Stimulated activated naive CD8-positive, alpha-beta T cell treated with anti-CD3 and anti-CD28 coated beads, Interleukin-15, Interleukin-2, amounts not matched to agents 100 ng/mL and 50 ng/mL, for 24 hours (primary cell): ENCODE results near the gene SNAP23.

Source experiments
- H3K27ac Mint-ChIP-seq: one replicate; pipeline ENCODE4 v1.8.0; 2021; ENCODE audit warnings: mild to moderate bottlenecking, mixed read lengths
- H3K27me3 Mint-ChIP-seq: one replicate; pipeline ENCODE4 v1.8.0; 2021; ENCODE audit warnings: mixed read lengths
- H3K36me3 Mint-ChIP-seq: one replicate; pipeline ENCODE4 v1.8.0; 2021; ENCODE audit warnings: low read depth, mixed read lengths
- H3K4me1 Mint-ChIP-seq: one replicate; pipeline ENCODE4 v1.8.0; 2021; ENCODE audit warnings: low read depth, mixed read lengths
- H3K4me3 Mint-ChIP-seq: one replicate; pipeline ENCODE4 v1.8.0; 2021; ENCODE audit warnings: mild to moderate bottlenecking, mixed read lengths
- H3K9me3 Mint-ChIP-seq: one replicate; pipeline ENCODE4 v1.8.0; 2021; ENCODE audit warnings: mixed read lengths

The SNAP23 gene

GRCh38 chr15:42495361-42496212 lies at the start of gene SNAP23:
Gene SNAP23, plus strand, starts transcription at chr15:42495634. Its CDS starts 16,213 bp downstream, at chr15:42511847.
- no peaks in the 10 kb centered on the region for H3K36me3 Mint-ChIP-seq
- H3K27ac Mint-ChIP-seq, result peak within 1 kb of the TSS; percentile 94
- H3K4me3 Mint-ChIP-seq, result peak within 1 kb of the TSS; percentile 99
- H3K4me1 Mint-ChIP-seq, result peaks cover 78% of the 10 kb centered on the region
- H3K27me3 Mint-ChIP-seq, result no peaks in the 10 kb centered on the region
- no peaks in the 10 kb centered on the region for H3K9me3 Mint-ChIP-seq

DNA sequence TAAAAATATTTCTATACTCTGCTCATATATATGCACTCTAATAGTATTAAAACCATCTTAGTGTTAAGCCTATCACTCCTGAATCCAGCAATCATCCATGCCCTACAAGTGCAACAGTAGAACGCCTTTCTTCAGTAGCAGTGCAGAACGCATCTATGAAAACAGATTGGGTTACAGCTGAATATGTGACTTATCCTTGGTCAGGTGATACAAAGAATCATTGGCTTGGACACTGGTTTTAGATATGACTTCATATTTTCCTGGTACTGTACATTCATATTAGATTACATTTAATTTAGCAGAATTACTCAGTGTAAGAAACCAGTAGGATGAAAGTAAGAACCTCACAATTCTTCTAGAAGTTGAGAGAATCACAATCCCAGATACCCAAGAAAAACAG lies 47.8 kb upstream of the SNAP23 start:
- Mint-ChIP-seq H3K4me3 (no peak overlapping the region), H3K9me3 (no peaks in the 10 kb centered on the region), H3K4me1 (no peaks in the 10 kb centered on the region), H3K27ac (no peak overlapping the region), H3K36me3 (peaks cover 57% of the 10 kb centered on the region), H3K27me3 (no peaks in the 10 kb centered on the region)

DNA sequence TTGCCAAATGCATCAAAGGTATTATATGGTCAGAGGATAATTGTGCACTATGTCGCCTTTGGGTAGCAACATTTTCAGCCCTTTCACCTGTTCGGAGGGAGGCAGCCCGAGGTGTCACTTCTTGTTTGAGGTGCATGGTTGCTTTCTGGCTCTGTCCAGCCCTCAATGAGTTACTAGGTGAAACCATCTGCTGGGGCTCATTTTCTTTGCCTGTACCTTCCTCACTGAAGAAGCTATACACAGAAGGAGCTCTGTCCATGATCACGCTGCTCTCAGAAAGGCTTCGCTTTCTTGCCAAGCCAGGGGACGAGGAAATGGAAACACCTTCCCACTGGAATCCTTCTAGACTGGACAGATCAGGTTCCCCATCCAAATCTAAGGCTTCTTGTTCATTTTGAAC lies 47.2 kb upstream of the SNAP23 start:
- H3K27ac Mint-ChIP-seq, result no peak overlapping the region
- no peaks in the 10 kb centered on the region for H3K9me3 Mint-ChIP-seq
- no peaks in the 10 kb centered on the region for H3K4me1 Mint-ChIP-seq
- no peaks in the 10 kb centered on the region for H3K27me3 Mint-ChIP-seq
- H3K36me3 Mint-ChIP-seq, result peaks cover 57% of the 10 kb centered on the region
- no peak overlapping the region for H3K4me3 Mint-ChIP-seq

GRCh38 chr15:42449770-42450424 lies 45.5 kb upstream of the SNAP23 start:
- Mint-ChIP-seq H3K9me3 (no peaks in the 10 kb centered on the region), H3K4me3 (no peak overlapping the region), H3K27me3 (no peaks in the 10 kb centered on the region), H3K4me1 (no peaks in the 10 kb centered on the region), H3K27ac (no peak overlapping the region), H3K36me3 (peaks cover 57% of the 10 kb centered on the region)

- Mint-ChIP-seq H3K4me3 (no peak overlapping the region), H3K36me3 (peaks cover 52% of the 10 kb centered on the region), H3K9me3 (no peaks in the 10 kb centered on the region), H3K27ac (no peak overlapping the region), H3K4me1 (no peaks in the 10 kb centered on the region), H3K27me3 (no peaks in the 10 kb centered on the region)
Observed at GRCh38 chr15:42450425-42450790, 45.0 kb upstream of the SNAP23 start.

DNA sequence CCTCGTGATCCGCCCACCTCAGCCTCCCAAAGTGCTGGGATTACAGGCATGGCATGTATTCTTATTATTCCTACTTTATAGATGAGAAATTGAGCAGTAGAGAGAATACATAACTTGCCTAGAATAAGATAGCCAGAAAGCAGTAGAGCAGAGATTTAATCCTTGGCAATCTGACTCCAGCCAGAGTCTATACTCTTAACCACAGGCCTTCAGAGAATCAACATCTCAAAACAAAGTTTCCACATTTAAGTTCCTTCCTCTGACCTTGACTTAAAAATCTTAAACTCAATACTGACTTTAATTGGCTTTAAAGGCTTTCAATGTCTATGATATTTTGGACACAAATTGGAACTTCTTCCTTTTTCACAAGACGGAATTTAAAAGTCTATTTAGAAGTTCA lies 41.6 kb upstream of the SNAP23 start:
- Mint-ChIP-seq H3K36me3 (peaks cover 45% of the 10 kb centered on the region), H3K27me3 (no peaks in the 10 kb centered on the region), H3K9me3 (no peaks in the 10 kb centered on the region), H3K4me3 (no peak overlapping the region), H3K4me1 (peaks cover 9% of the 10 kb centered on the region), H3K27ac (no peak overlapping the region)

- Mint-ChIP-seq H3K27me3 (no peaks in the 10 kb centered on the region), H3K4me3 (no peak overlapping the region), H3K4me1 (peaks cover 9% of the 10 kb centered on the region), H3K36me3 (peaks cover 31% of the 10 kb centered on the region), H3K9me3 (no peaks in the 10 kb centered on the region), H3K27ac (no peak overlapping the region)
Observed at GRCh38 chr15:42456531-42456930, 38.9 kb upstream of the SNAP23 start.

DNA sequence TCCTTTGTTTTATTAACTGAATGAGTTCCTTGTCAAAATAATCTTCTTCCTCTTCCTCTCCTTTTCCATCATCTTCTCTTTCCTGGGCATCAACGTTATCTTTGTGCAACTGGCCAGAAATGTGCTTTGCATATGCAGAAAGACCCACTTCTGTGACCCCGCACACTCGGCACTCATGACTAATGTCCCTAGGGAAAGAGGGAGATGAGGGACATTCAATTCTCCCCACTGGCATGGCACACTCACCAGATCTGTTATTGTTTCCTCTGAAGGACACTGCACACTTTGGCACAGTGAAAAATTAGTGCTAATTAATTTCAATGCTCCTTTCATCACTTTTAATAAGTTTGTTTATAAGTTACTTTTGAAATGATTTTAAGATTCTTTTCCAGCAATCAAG lies 38.5 kb upstream of the SNAP23 start:
- peaks cover 26% of the 10 kb centered on the region for H3K36me3 Mint-ChIP-seq
- no peak overlapping the region for H3K4me3 Mint-ChIP-seq
- peaks cover 9% of the 10 kb centered on the region for H3K4me1 Mint-ChIP-seq
- H3K27ac Mint-ChIP-seq, result no peak overlapping the region
- H3K9me3 Mint-ChIP-seq, result no peaks in the 10 kb centered on the region
- H3K27me3 Mint-ChIP-seq, result no peaks in the 10 kb centered on the region

- H3K4me3 Mint-ChIP-seq, result no peak overlapping the region
Observed at GRCh38 chr15:42457445-42458442, 37.7 kb upstream of the SNAP23 start.

DNA sequence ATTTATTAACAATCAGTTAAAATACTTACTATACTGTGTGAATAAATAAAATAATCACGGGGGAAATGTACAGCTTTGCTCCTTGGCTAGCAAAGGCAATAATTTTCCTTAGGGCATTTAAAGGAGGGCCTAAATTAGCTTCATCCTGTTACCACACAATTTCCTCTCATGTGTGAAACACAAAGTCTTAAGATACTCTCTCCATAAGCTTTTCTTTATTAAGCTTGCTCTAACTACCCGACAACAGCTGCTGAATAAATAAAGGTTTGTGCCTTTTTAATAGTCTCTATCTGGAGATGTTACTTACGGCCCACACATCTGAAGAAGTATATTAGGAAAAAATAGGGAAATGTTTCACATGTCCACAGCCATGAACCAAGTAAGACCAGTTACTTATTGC lies 34.2 kb upstream of the SNAP23 start:
- Mint-ChIP-seq H3K9me3 (no peaks in the 10 kb centered on the region), H3K27me3 (no peaks in the 10 kb centered on the region), H3K27ac (no peak overlapping the region), H3K36me3 (peaks cover 41% of the 10 kb centered on the region), H3K4me1 (peaks cover 15% of the 10 kb centered on the region), H3K4me3 (no peak overlapping the region)

More at GRCh38 chr15:42457445-42458442, 37.7 kb upstream of the SNAP23 start:
- Mint-ChIP-seq H3K9me3 (no peaks in the 10 kb centered on the region), H3K27ac (peak overlapping the region; percentile 68), H3K27me3 (no peaks in the 10 kb centered on the region), H3K4me1 (peaks cover 9% of the 10 kb centered on the region), H3K36me3 (peaks cover 23% of the 10 kb centered on the region)

DNA sequence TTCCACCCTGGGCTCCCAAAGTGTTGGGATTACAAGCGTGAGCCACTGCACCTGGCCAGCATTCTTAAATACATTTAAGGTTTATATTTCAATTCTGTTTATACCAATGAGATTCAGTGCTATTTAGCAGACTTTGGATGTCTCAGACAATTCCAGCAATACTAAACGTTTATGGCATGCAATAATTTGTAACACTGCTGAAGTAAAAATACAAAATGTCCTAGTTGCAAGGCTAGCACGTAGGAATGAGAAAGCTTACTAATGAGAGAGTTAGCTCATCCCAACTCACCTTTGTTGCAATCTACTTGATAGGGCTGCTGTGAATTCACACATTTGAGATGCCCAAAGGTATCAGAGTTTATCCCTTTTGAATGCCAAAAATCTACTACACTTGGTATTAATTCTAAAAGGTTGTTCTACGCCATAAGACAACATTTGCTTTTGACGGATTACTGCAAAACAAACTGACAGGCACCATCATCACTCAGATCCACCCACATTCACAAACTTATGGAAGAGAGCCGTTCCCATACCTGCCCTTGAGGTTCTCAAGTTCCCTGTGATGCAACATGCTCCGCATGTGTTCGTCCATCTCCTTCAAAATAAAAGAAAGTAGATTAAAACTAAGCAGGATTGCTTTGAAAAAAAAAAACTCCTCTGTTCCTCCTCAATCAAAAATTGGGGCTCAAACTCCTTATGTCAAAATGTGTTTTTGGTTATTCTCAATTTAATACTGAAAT lies 29.7 kb upstream of the SNAP23 start:
- H3K36me3 Mint-ChIP-seq, result peaks cover 33% of the 10 kb centered on the region
- no peaks in the 10 kb centered on the region for H3K9me3 Mint-ChIP-seq
- no peak overlapping the region for H3K27ac Mint-ChIP-seq
- H3K27me3 Mint-ChIP-seq, result no peaks in the 10 kb centered on the region
- H3K4me3 Mint-ChIP-seq, result no peak overlapping the region
- peaks cover 6% of the 10 kb centered on the region for H3K4me1 Mint-ChIP-seq

DNA sequence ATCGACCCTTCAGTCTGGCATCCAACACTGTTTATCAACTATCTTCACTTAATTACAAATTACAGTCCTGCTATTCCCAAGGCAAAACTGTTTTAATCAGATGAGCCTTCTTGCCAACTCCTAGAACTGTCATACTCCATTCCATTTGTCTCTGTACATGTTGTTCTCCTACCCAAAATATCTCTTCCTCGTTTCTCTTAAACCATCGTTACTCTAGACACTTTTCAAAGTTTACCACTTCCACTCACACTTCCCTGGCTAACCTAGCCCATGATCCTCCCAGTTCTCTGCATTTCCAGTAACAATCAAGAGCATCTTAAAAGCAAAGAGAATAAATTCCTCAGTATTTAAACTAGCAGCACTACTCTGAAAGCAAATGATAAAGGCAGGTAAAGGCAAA lies 24.4 kb upstream of the SNAP23 start:
- H3K36me3 Mint-ChIP-seq, result peaks cover 18% of the 10 kb centered on the region
- peak overlapping the region; percentile 8 for H3K27ac Mint-ChIP-seq
- no peaks in the 10 kb centered on the region for H3K4me1 Mint-ChIP-seq
- H3K27me3 Mint-ChIP-seq, result no peaks in the 10 kb centered on the region
- H3K4me3 Mint-ChIP-seq, result no peak overlapping the region
- H3K9me3 Mint-ChIP-seq, result no peaks in the 10 kb centered on the region

DNA sequence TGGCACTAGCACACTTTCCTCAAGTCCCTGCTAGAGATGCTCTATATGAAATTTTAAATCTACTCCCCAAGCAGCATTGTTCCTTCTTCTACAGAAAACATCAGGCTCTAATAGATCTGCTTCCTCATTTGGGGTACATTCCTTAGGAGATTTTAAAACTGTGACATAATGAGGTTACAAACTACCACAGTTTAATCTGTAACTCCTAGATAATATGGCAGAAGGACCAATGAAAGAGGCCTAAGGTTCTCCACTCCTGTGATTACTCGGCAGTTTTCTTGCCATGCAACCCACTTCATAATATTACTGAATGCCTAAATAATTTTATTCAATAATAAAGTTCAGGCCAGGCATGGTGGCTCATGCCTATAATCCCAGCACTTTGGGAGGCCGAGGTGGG lies 20.6 kb upstream of the SNAP23 start:
- H3K4me1 Mint-ChIP-seq, result no peaks in the 10 kb centered on the region

GRCh38 chr15:42482701-42483100 lies 12.7 kb upstream of the SNAP23 start:
- Mint-ChIP-seq H3K27me3 (no peaks in the 10 kb centered on the region), H3K4me1 (peaks cover 21% of the 10 kb centered on the region), H3K4me3 (no peak overlapping the region), H3K27ac (no peak overlapping the region), H3K9me3 (peaks cover 4% of the 10 kb centered on the region), H3K36me3 (peaks cover 26% of the 10 kb centered on the region)

More for the DNA sequence above, 20.6 kb upstream of the SNAP23 start:
- Mint-ChIP-seq H3K9me3 (no peaks in the 10 kb centered on the region), H3K27ac (no peak overlapping the region), H3K4me3 (no peak overlapping the region), H3K36me3 (peaks cover 8% of the 10 kb centered on the region), H3K27me3 (no peaks in the 10 kb centered on the region)
